ENCODE measurements around the gene FSTL4.
"Not testable (repeated sequence)": the region's sequence is repeated elsewhere in the genome, so short reads cannot be mapped to it uniquely, and the experiment has no call there.

The FSTL4 gene

GRCh38 chr5:133556551-133556950, 55.8 kb downstream of the FSTL4 start:
- Mint-ChIP-seq H3K27ac (no peak overlapping the region), H3K4me3 (no peak overlapping the region), H3K4me1 (peaks cover 3% of the 10 kb centered on the region)

DNA sequence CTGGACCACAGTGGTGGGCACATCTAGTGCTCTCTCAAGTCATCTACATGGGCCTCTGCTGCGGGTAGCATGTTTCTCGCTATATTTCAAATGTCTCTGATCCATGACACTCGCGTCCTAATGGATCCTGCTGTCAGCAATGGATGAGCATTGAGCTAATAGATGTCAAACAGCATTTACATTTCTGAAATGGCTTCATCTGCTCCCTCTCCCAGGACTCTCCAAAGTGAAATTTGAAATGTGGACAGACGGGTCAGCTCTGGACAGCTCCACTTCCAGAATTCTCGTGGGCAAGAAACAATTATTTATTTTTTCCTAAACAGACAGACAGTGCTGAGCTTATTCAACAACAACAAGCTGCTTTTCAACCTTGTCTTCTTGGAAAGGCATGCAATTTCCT, 58.1 kb downstream of the FSTL4 start:
- Mint-ChIP-seq H3K36me3 (no peaks in the 10 kb centered on the region), H3K4me1 (peaks cover 3% of the 10 kb centered on the region), H3K9me3 (no peaks in the 10 kb centered on the region), H3K27ac (no peak overlapping the region), H3K4me3 (no peak overlapping the region), H3K27me3 (peaks cover 25% of the 10 kb centered on the region)
- ATAC-seq (ENCODE audit: low read depth) (no peak), DNase-seq (ENCODE audit: low spot score in 2 of 2) (no peak)

More at GRCh38 chr5:133556551-133556950, 55.8 kb downstream of the FSTL4 start:
- ATAC-seq (ENCODE audit: low read depth): no peak
- H3K27me3 Mint-ChIP-seq: peaks cover 25% of the 10 kb centered on the region
- no peak for DNase-seq (ENCODE audit: low spot score in 2 of 2)
- no peaks in the 10 kb centered on the region for H3K36me3 Mint-ChIP-seq
- no peaks in the 10 kb centered on the region for H3K9me3 Mint-ChIP-seq

DNA sequence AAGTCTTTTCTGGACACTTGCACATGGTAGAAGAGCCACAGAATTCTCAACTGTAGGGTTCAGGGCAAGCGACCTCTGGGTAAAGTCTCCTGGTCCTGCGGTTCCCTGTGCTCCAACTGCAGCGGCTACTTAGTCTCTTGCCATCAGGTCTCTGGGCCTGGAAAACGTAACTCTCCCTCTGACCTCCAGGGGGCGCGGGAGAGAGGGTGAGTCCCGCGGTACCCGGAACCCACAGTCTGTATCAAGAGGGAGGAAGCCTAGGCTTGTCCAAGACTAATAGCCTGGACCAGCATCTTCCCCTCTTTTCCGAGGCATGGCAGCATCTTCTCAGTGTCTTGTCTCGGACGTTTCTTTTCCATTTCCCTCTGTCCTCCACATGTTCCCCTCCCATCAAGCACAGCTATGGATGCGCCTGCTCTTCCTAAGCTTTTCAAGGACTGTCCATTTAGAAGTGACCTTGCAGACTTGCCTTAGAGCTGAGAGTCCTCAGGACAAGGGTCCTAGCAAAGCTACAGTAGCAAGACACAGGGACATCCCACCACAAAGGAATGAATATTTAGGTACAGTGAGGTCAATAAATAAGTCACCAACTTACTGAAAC, 59.3 kb downstream of the FSTL4 start:
- Mint-ChIP-seq H3K4me3 (no peak overlapping the region), H3K9me3 (peaks cover 1% of the 10 kb centered on the region), H3K27ac (no peak overlapping the region), H3K27me3 (peaks cover 26% of the 10 kb centered on the region), H3K36me3 (no peaks in the 10 kb centered on the region), H3K4me1 (peaks cover 3% of the 10 kb centered on the region)
- DNase-seq (ENCODE audit: low spot score in 2 of 2) (peak; percentile 57 to 66), ATAC-seq (ENCODE audit: low read depth) (peak; percentile 79)

- H3K4me1 Mint-ChIP-seq: no peaks in the 10 kb centered on the region
- ATAC-seq (ENCODE audit: low read depth) (no peak), DNase-seq (ENCODE audit: low spot score in 2 of 2) (peak in 1 of 2 donors; percentile 6)
- no peak overlapping the region for H3K4me3 Mint-ChIP-seq
- H3K27ac Mint-ChIP-seq: no peak overlapping the region
- peaks cover 17% of the 10 kb centered on the region for H3K27me3 Mint-ChIP-seq
- peaks cover 7% of the 10 kb centered on the region for H3K9me3 Mint-ChIP-seq
- peaks cover 4% of the 10 kb centered on the region for H3K36me3 Mint-ChIP-seq
Measured at GRCh38 chr5:133546500-133546899, 65.8 kb downstream of the FSTL4 start.

- DNase-seq (ENCODE audit: low spot score in 2 of 2): no peak
Measured at GRCh38 chr5:133544346-133544745, 68.0 kb downstream of the FSTL4 start.

GRCh38 chr5:133539818-133540217, 72.5 kb downstream of the FSTL4 start:
- no peak overlapping the region for H3K4me3 Mint-ChIP-seq
- ATAC-seq (ENCODE audit: low read depth) (no peak), DNase-seq (ENCODE audit: low spot score in 2 of 2) (no peak)
- H3K27me3 Mint-ChIP-seq: peaks cover 6% of the 10 kb centered on the region
- H3K27ac Mint-ChIP-seq: no peak overlapping the region
- no peaks in the 10 kb centered on the region for H3K4me1 Mint-ChIP-seq
- H3K9me3 Mint-ChIP-seq: no peaks in the 10 kb centered on the region
- no peaks in the 10 kb centered on the region for H3K36me3 Mint-ChIP-seq

More at GRCh38 chr5:133544346-133544745, 68.0 kb downstream of the FSTL4 start:
- peaks cover 17% of the 10 kb centered on the region for H3K27me3 Mint-ChIP-seq
- H3K4me1 Mint-ChIP-seq: no peaks in the 10 kb centered on the region
- no peak for ATAC-seq (ENCODE audit: low read depth)
- no peak overlapping the region for H3K4me3 Mint-ChIP-seq
- no peak overlapping the region for H3K27ac Mint-ChIP-seq
- H3K36me3 Mint-ChIP-seq: peaks cover 4% of the 10 kb centered on the region
- peaks cover 7% of the 10 kb centered on the region for H3K9me3 Mint-ChIP-seq

GRCh38 chr5:133538718-133539117, 73.6 kb downstream of the FSTL4 start:
- no peak overlapping the region for H3K4me3 Mint-ChIP-seq
- ATAC-seq (ENCODE audit: low read depth) (no peak), DNase-seq (ENCODE audit: low spot score in 2 of 2) (no peak)
- no peaks in the 10 kb centered on the region for H3K9me3 Mint-ChIP-seq
- no peaks in the 10 kb centered on the region for H3K36me3 Mint-ChIP-seq
- no peak overlapping the region for H3K27ac Mint-ChIP-seq
- peaks cover 8% of the 10 kb centered on the region for H3K27me3 Mint-ChIP-seq
- H3K4me1 Mint-ChIP-seq: no peaks in the 10 kb centered on the region

- not testable (repeated sequence) for H3K4me1 Mint-ChIP-seq; DNase-seq (ENCODE audit: low spot score in 2 of 2); H3K9me3 Mint-ChIP-seq
Measured at GRCh38 chr5:133535241-133535929, 77.0 kb downstream of the FSTL4 start.

DNA sequence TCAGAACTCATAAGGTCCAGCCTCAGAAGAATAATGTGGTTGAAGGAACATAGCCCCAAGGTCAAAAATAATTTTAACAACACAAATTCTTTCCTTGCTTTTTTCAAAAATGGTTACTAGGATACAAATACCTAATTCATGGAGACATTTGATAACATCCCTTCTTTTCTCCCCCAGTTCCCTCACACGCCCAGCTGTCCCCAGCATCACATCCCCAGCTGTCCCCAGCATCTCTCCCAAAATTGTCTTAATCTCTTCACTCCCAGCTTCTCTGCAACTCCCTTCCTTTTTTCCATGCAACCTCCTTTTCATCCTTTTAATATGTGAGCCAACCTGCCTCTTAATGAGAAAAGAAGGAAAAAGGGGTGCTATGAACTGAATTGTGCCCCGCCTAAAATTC, 77.8 kb downstream of the FSTL4 start:
- Mint-ChIP-seq H3K27ac (no peak overlapping the region), H3K4me3 (no peak overlapping the region), H3K27me3 (peaks cover 2% of the 10 kb centered on the region), H3K36me3 (no peaks in the 10 kb centered on the region), H3K4me1 (no peaks in the 10 kb centered on the region), H3K9me3 (no peaks in the 10 kb centered on the region)
- ATAC-seq (ENCODE audit: low read depth) (no peak), DNase-seq (ENCODE audit: low spot score in 2 of 2) (no peak)

More at GRCh38 chr5:133535241-133535929, 77.0 kb downstream of the FSTL4 start:
- not testable (repeated sequence) for ATAC-seq (ENCODE audit: low read depth); H3K4me3 Mint-ChIP-seq; H3K27me3 Mint-ChIP-seq; H3K27ac Mint-ChIP-seq; H3K36me3 Mint-ChIP-seq

- H3K36me3 Mint-ChIP-seq: no peaks in the 10 kb centered on the region
Measured at GRCh38 chr5:133533541-133533940, 78.8 kb downstream of the FSTL4 start.

DNA sequence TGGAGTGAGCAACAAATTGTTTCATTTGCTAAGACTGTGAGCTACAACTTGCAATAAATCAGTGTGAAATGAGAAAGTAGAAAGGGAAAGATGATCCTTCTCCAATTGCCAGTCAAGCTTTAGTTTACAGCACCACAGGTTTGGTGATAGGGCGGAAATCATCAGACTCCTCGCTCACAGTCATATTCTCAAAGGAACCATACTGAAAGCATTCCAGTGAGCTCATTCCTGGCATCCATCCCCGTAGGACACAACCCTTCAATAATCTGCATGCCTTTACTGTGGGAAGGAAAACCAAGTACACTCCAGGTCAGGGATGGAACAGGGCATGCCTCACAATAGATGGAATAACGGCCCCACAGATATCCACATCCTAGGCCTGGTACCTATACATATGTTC, 80.7 kb downstream of the FSTL4 start:
- ATAC-seq (ENCODE audit: low read depth) (no peak), DNase-seq (ENCODE audit: low spot score in 2 of 2) (no peak)
- H3K4me1 Mint-ChIP-seq: no peaks in the 10 kb centered on the region
- no peaks in the 10 kb centered on the region for H3K36me3 Mint-ChIP-seq
- no peak overlapping the region for H3K4me3 Mint-ChIP-seq
- H3K27ac Mint-ChIP-seq: no peak overlapping the region
- peaks cover 2% of the 10 kb centered on the region for H3K27me3 Mint-ChIP-seq
- no peaks in the 10 kb centered on the region for H3K9me3 Mint-ChIP-seq

More at GRCh38 chr5:133533541-133533940, 78.8 kb downstream of the FSTL4 start:
- H3K4me1 Mint-ChIP-seq: no peaks in the 10 kb centered on the region
- DNase-seq (ENCODE audit: low spot score in 2 of 2) (peak in 1 of 2 donors; percentile 3), ATAC-seq (ENCODE audit: low read depth) (no peak)
- H3K9me3 Mint-ChIP-seq: no peaks in the 10 kb centered on the region
- peaks cover 2% of the 10 kb centered on the region for H3K27me3 Mint-ChIP-seq
- no peak overlapping the region for H3K27ac Mint-ChIP-seq
- no peak overlapping the region for H3K4me3 Mint-ChIP-seq

DNA sequence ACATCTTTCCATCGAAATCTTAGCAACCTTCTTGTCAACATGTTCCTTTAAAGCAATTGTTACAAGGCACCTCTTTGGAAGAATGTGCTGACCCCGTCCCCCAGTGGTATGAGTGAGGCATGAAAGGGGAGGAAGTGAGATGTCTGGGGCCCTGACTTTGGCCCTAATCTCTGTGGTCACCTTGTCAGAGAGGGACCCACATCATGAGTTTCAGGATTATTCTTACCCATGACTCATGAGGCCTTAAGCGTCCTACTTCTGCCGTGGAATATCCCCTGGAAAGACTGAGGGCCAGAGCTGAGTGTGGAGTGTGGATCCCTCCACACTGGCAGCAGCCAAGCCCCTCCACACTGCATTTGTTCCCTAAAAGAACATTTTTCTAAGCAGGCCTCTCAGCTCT, 81.2 kb downstream of the FSTL4 start:
- H3K9me3 Mint-ChIP-seq: no peaks in the 10 kb centered on the region
- H3K27ac Mint-ChIP-seq: no peak overlapping the region
- ATAC-seq (ENCODE audit: low read depth) (no peak), DNase-seq (ENCODE audit: low spot score in 2 of 2) (no peak)
- H3K4me1 Mint-ChIP-seq: peaks cover 2% of the 10 kb centered on the region
- H3K27me3 Mint-ChIP-seq: peaks cover 5% of the 10 kb centered on the region
- H3K4me3 Mint-ChIP-seq: no peak overlapping the region
- H3K36me3 Mint-ChIP-seq: no peaks in the 10 kb centered on the region

- no peak for ATAC-seq (ENCODE audit: low read depth)
Measured at GRCh38 chr5:133530270-133530669, 82.1 kb downstream of the FSTL4 start.

GRCh38 chr5:133528841-133529240, 83.5 kb downstream of the FSTL4 start:
- H3K27me3 Mint-ChIP-seq: peaks cover 10% of the 10 kb centered on the region
- no peak overlapping the region for H3K27ac Mint-ChIP-seq
- DNase-seq (ENCODE audit: low spot score in 2 of 2) (no peak), ATAC-seq (ENCODE audit: low read depth) (no peak)
- H3K4me3 Mint-ChIP-seq: no peak overlapping the region
- peaks cover 2% of the 10 kb centered on the region for H3K4me1 Mint-ChIP-seq
- no peaks in the 10 kb centered on the region for H3K9me3 Mint-ChIP-seq
- no peaks in the 10 kb centered on the region for H3K36me3 Mint-ChIP-seq

More at GRCh38 chr5:133530270-133530669, 82.1 kb downstream of the FSTL4 start:
- Mint-ChIP-seq H3K9me3 (no peaks in the 10 kb centered on the region), H3K4me1 (peaks cover 2% of the 10 kb centered on the region), H3K27ac (no peak overlapping the region), H3K4me3 (no peak overlapping the region), H3K36me3 (no peaks in the 10 kb centered on the region), H3K27me3 (peaks cover 8% of the 10 kb centered on the region)
- DNase-seq (ENCODE audit: low spot score in 2 of 2): no peak

DNA sequence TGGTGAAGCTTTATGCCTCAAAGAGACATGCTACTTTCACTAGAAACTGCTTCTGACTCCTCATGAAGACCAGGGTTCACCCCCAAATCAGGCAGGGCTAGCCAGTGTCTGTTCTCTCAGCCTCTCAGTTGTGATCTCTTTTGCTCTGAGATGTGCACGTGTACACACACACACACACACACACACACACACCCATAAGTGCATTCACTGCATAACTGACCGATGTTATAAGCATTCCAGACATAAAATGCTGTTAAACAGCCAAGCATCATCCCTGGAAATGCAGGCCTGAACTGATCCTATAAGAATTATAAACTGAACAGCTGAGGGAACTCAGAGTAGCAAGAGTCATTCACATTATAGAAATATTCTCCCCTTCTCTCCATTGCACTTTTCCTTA, 85.0 kb downstream of the FSTL4 start:
- no peaks in the 10 kb centered on the region for H3K36me3 Mint-ChIP-seq
- no peak overlapping the region for H3K27ac Mint-ChIP-seq
- no peak overlapping the region for H3K4me3 Mint-ChIP-seq
- H3K4me1 Mint-ChIP-seq: peaks cover 2% of the 10 kb centered on the region
- no peak for ATAC-seq (ENCODE audit: low read depth)
- peak in 1 of 2 donors; percentile 2 for DNase-seq (ENCODE audit: low spot score in 2 of 2)
- H3K27me3 Mint-ChIP-seq: peaks cover 16% of the 10 kb centered on the region
- no peaks in the 10 kb centered on the region for H3K9me3 Mint-ChIP-seq
